GM23338 (cell line): ENCODE measurements around the gene SLC1A3. TPM values are rescaled to one million over a fixed set of nuclear protein-coding genes. Genes with fewer than 3 reads are reported as not detected.
A peak's percentile ranks its signal among the peaks of the same experiment; 100 is the strongest.

Source experiments
- ATAC-seq: fragments of 200-7000 bp; cut with Tn5 transposase; 3 replicates; pipeline ENCODE4 v1.9.1; 2020
- DNase-seq: peaks from one replicate; pipeline ENCODE4 v3.0.0-alpha.2; 2015; ENCODE audit warnings: low spot score
- H2AFZ ChIP-seq: fragments of 200-600 bp; sonication (generic); 2 replicates; pipeline ENCODE4 v1.8.0; 2016; ENCODE audit warnings: antibody characterized with exemption, mild to moderate bottlenecking, moderate library complexity
- H3F3A ChIP-seq: fragments of 200-600 bp; sonication (generic); replicated peaks from 2 replicates; pipeline ENCODE4 v1.8.0; 2017; ENCODE audit warnings: antibody characterized with exemption, mixed run types, low read depth
- H3K27ac ChIP-seq: fragments of 200-600 bp; sonication (generic); 2 replicates; pipeline ENCODE4 v1.6.1; 2016; ENCODE audit warnings: low read depth
- H3K27me3 ChIP-seq: fragments of 200-600 bp; sonication (generic); 2 replicates; pipeline ENCODE4 v1.8.0; 2016; ENCODE audit warnings: mild to moderate bottlenecking, mixed run types, moderate library complexity; ENCODE audit not compliant: insufficient read depth
- H3K36me3 ChIP-seq: fragments of 200-600 bp; sonication (generic); 2 replicates; pipeline ENCODE4 v1.8.0; 2016; ENCODE audit warnings: mild to moderate bottlenecking; ENCODE audit not compliant: insufficient read depth
- H3K4me1 ChIP-seq: fragments of 200-600 bp; sonication (generic); 2 replicates; pipeline ENCODE4 v1.8.0; 2016; ENCODE audit warnings: mild to moderate bottlenecking, moderate library complexity; ENCODE audit not compliant: insufficient read depth
- H3K4me2 ChIP-seq: fragments of 200-600 bp; sonication (generic); 2 replicates; pipeline ENCODE4 v1.7.1; 2017; ENCODE audit warnings: mixed run types
- H3K4me3 ChIP-seq: fragments of 200-600 bp; sonication (generic); 2 replicates; pipeline ENCODE4 v1.6.1; 2016; ENCODE audit warnings: mixed run types
- H3K79me2 ChIP-seq: fragments of 200-600 bp; sonication (generic); replicated peaks from 2 replicates; pipeline ENCODE4 v1.8.0; 2017; ENCODE audit warnings: mild to moderate bottlenecking; ENCODE audit not compliant: insufficient read depth
- H3K9me2 ChIP-seq: fragments of 200-600 bp; sonication (generic); 2 replicates; pipeline ENCODE4 v1.8.0; 2017; ENCODE audit not compliant: insufficient read depth
- H4K20me1 ChIP-seq: fragments of 200-600 bp; sonication (generic); replicated peaks from 2 replicates; pipeline ENCODE4 v1.8.0; 2017; ENCODE audit warnings: mild to moderate bottlenecking; ENCODE audit not compliant: insufficient read depth
- H3K27ac Mint-ChIP-seq: 2 replicates; pipeline ENCODE4 v1.8.0; 2020; ENCODE audit warnings: inconsistent platforms, mild to moderate bottlenecking, moderate library complexity, mixed read lengths
- H3K27me3 Mint-ChIP-seq: 3 replicates; pipeline ENCODE4 v1.8.0; 2022; ENCODE audit warnings: low read depth, mild to moderate bottlenecking, moderate library complexity, mixed read lengths, inconsistent platforms; ENCODE audit not compliant: insufficient read depth, poor library complexity
- H3K36me3 Mint-ChIP-seq: 3 replicates; pipeline ENCODE4 v1.8.0; 2021; ENCODE audit warnings: low read depth, mild to moderate bottlenecking, inconsistent platforms, moderate library complexity, mixed read lengths
- H3K4me1 Mint-ChIP-seq: 3 replicates; pipeline ENCODE4 v1.8.0; 2020; ENCODE audit warnings: mild to moderate bottlenecking, inconsistent platforms, mixed read lengths
- H3K4me3 Mint-ChIP-seq: 3 replicates; pipeline ENCODE4 v1.8.0; 2021; ENCODE audit warnings: moderate library complexity, mild to moderate bottlenecking, inconsistent platforms, mixed read lengths
- H3K9me3 Mint-ChIP-seq: 3 replicates; pipeline ENCODE4 v1.8.0; 2020; ENCODE audit warnings: moderate library complexity, mild to moderate bottlenecking, inconsistent platforms, mixed read lengths
- CREB1 ChIP-seq: fragments of 250-450 bp; sonication (Bioruptor Pico); IDR thresholded peaks from 2 replicates; pipeline ENCODE4 v1.5.0; 2020; ENCODE audit warnings: low read depth, mild to moderate bottlenecking, moderate library complexity
- CTCF ChIP-seq, 2 experiments: fragments of 200-600 bp in 1 of 2; sonication (generic) in 1 of 2; conservative IDR thresholded peaks; 2 replicates each; pipeline versions ENCODE4 v1.5.1 to v1.6.1; 2016 to 2017; ENCODE audit warnings: antibody characterized with exemption in 2 of 2, low read depth in 2 of 2, mild to moderate bottlenecking in 2 of 2, moderate library complexity in 1 of 2
- JUNB ChIP-seq: IDR thresholded peaks from one replicate; pipeline ENCODE4 v1.6.1; 2016; ENCODE audit warnings: antibody characterized with exemption; ENCODE audit not compliant: unreplicated experiment
- NANOG ChIP-seq: IDR thresholded peaks from 2 replicates; pipeline ENCODE4 v1.6.1; 2016; ENCODE audit warnings: antibody characterized with exemption, borderline replicate concordance
- POLR2AphosphoS5 ChIP-seq: IDR thresholded peaks from 2 replicates; pipeline ENCODE4 v1.6.1; 2016; ENCODE audit warnings: antibody characterized with exemption, low read depth
- REST ChIP-seq: IDR thresholded peaks from one replicate; pipeline ENCODE4 v1.6.1; 2018; ENCODE audit warnings: antibody characterized with exemption; ENCODE audit not compliant: unreplicated experiment
- STAT1 ChIP-seq: IDR thresholded peaks from one replicate; pipeline ENCODE4 v1.6.1; 2016; ENCODE audit warnings: antibody characterized with exemption; ENCODE audit not compliant: unreplicated experiment
- ZNF331 ChIP-seq: fragments of 250-450 bp; sonication (Bioruptor Pico); IDR thresholded peaks from 2 replicates; pipeline ENCODE4 v1.5.0; 2020; ENCODE audit warnings: low read depth, mild to moderate bottlenecking, moderate library complexity
- ZNF462 ChIP-seq: fragments of 250-450 bp; sonication (Bioruptor Pico); IDR thresholded peaks from 2 replicates; pipeline ENCODE4 v1.5.0; 2020; ENCODE audit warnings: mild to moderate bottlenecking, moderate library complexity
- polyA plus RNA-seq: library from polyadenylated mRNA; unstranded; fragments of >200 nt; fragmentation: Nextera tagmentation; extraction: Ambion mirVana; gene quantifications from 2 replicates; pipeline ENCODE4 v1.2.1, GENCODE V29; 2016
- total RNA-seq: library from RNA; depleted of rRNA; stranded (reverse); fragments of >200 nt; shearing (Covaris generic); gene quantifications from 2 replicates; pipeline ENCODE4 v1.2.3, GENCODE V29; 2014

SLC1A3 gene
- total and polyA plus RNA-seq, 2 experiments from 2014 or later = 29.0 to 40.7 TPM

GRCh38 chr5:36696059-36696673 lies 89.8 kb downstream of the SLC1A3 start:
- H4K20me1 ChIP-seq = no peaks in the 10 kb centered on the region
- TF ChIP-seq NANOG = no peak
- no peak for TF ChIP-seq STAT1
- no peak for TF ChIP-seq JUNB
- no peak for TF ChIP-seq ZNF331 (CRISPR knock-in tag)
- no peak for TF ChIP-seq ZNF462 (CRISPR knock-in tag)
- TF ChIP-seq REST = no peak
- TF ChIP-seq POLR2AphosphoS5 = no peak
- TF ChIP-seq CTCF (conservative IDR thresholded peaks at IDR 0.05; ENCODE audit: low read depth in 2 of 2) = peak; percentile 80 to 88
- TF ChIP-seq CREB1 = no peak
- 0 out of 2 replicates have a peak overlapping the region, but pooled peaks have one; percentile 7 for H2AFZ ChIP-seq
- no peak overlapping the region for H3K4me3 ChIP-seq
- DNase-seq (peak; percentile 92), ATAC-seq (peak; percentile 72)
- Mint-ChIP-seq H3K27me3 (peaks cover 15% of the 10 kb centered on the region), H3K4me1 (peaks cover 9% of the 10 kb centered on the region), H3K9me3 (no peaks in the 10 kb centered on the region), H3K4me3 (no peak overlapping the region), H3K27ac (no peak overlapping the region), H3K36me3 (no peaks in the 10 kb centered on the region)
- no peaks in the 10 kb centered on the region for H3K9me2 ChIP-seq
- H3K4me2 ChIP-seq = no peak overlapping the region
- H3K4me1 ChIP-seq = peaks cover 6% of the 10 kb centered on the region; the same call in 1 of the 2 replicates
- H3K79me2 ChIP-seq = no peaks in the 10 kb centered on the region
- H3F3A ChIP-seq = no peaks in the 10 kb centered on the region
- H3K36me3 ChIP-seq = no peaks in the 10 kb centered on the region
- H3K27me3 ChIP-seq = peaks cover 26% of the 10 kb centered on the region
- H3K27ac ChIP-seq = no peak overlapping the region
